Activated CD4-positive, alpha-beta T cell treated with anti-CD3 and anti-CD28 coated beads for 1 hour (primary cell): Measurements from ENCODE around the gene NUMA1.

ENCODE experiments used
- DNase-seq: peaks from one replicate; pipeline ENCODE4 v3.0.0-alpha.2; 2020

The NUMA1 gene

GRCh38 chr11:72048766-72049460 lies 31.4 kb downstream of the NUMA1 start:
- no peak for DNase-seq

- no peak for DNase-seq
Measured at GRCh38 chr11:72045849-72046248, 34.5 kb downstream of the NUMA1 start.

- DNase-seq = no peak
Measured at GRCh38 chr11:72042064-72042745, 38.1 kb downstream of the NUMA1 start.

- no peak for DNase-seq
Measured at GRCh38 chr11:72041364-72042063, 38.8 kb downstream of the NUMA1 start.

- peak; percentile 68 for DNase-seq
Measured at GRCh38 chr11:72040491-72041363, 39.6 kb downstream of the NUMA1 start.

- no peak for DNase-seq
Measured at GRCh38 chr11:72039856-72040401, 40.4 kb downstream of the NUMA1 start.

DNA sequence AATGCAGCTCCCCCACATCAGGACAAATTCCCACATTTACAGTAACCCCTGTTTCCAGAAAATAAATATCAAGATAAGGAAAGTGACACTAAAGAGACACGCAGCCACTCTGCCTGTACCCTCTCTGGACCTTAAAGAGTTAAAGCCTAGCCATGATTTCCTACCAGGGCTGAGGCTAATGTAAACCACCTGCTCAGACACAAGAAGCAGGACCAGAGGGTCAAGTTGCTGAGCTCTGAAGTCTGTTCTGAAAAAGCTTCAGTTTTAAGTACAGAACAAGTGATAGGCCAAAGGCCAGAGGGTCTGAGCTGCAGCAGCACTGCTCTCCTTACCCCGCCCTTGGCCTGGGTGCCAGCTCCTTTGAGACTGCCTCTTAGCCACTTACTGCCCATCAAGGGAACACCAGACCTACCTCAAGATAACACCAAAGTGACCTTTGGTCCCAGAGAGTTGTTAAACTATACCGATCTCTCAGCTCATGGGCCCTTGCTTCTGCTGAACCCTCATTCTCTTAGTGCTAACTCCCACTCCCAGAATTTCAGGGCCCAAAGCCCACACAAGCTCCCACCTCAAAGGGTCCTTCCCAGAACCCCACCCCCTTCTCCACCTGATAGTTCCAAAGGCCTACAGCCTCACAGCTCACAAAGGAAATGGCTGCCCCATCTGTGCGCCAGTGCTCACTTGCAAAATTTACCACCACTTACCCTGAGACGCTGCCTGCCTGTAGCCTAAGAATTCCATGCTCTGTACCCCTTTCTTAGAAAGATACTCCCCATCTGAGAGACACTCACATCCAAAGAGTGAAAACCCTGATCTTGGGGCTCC lies 41.1 kb downstream of the NUMA1 start:
- DNase-seq = no peak

GRCh38 chr11:72038491-72038890 lies 41.9 kb downstream of the NUMA1 start:
- no peak for DNase-seq

DNA sequence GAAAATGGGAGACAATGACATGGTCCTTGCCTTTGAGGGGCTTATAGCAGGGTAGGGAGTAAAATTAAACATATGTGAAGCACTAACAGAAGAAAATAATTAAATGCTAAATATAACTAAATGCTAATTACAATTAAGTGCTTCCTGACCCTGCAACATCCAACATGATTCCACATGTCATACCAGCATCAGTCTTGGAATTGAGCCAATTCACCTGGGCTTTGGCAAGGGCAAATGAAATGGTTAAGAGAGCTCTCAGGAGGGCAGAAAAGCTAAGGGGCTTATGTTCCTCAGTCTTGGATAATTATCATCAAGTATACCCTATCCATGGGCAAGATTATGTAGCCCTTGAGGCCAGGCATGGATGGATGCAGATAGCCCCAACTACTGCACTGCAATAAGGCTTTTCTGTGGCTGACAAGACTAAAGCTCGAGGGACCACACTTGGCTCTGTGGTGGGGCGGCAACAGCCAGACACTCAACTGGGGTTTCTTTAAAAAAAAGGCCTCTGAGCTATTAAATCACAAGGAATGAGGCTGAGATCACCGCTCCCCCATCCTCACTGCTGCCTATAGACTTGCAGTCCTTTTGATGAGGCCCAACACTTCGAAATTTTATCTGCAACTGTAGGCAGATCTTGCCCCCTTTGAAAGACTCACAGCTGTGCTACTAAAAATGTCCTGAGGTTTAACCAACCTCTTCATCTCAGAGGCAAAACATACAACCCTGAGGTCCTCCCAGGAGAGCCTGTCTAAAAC lies 42.6 kb downstream of the NUMA1 start:
- DNase-seq = no peak

- DNase-seq = no peak
Measured at GRCh38 chr11:72036687-72037086, 43.7 kb downstream of the NUMA1 start.

DNA sequence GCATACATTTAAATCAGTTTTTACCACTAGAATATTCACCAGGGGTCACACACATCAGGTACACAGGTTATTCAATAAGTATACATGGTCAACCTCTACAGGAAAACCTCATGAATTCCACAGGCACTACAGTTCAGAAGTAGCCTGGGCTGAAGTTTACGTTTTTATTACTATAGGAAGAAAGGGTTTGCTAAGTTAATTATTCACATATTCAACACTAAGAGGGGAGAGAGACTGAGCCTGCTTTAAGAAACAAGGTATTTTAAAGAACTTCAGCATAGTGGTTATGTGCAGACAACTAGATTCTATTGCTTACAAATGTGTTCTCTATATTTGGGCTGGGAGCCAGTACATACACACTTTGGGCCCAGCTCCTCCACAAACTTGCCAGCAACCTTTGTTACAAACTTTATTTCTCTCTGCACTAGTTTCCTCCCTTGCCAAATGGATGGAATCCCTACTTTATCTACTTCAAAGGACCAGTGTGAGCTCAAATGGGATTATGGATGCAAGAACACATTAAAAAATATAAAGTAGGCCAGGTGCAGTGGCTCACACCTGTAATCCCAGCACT lies 49.8 kb downstream of the NUMA1 start:
- DNase-seq = no peak

GRCh38 chr11:72026090-72026489 lies 54.3 kb downstream of the NUMA1 start:
- no peak for DNase-seq

- DNase-seq = no peak
Measured at GRCh38 chr11:72024069-72024754, 56.1 kb downstream of the NUMA1 start.

GRCh38 chr11:72023335-72023734 lies 57.0 kb downstream of the NUMA1 start:
- DNase-seq = no peak

DNA sequence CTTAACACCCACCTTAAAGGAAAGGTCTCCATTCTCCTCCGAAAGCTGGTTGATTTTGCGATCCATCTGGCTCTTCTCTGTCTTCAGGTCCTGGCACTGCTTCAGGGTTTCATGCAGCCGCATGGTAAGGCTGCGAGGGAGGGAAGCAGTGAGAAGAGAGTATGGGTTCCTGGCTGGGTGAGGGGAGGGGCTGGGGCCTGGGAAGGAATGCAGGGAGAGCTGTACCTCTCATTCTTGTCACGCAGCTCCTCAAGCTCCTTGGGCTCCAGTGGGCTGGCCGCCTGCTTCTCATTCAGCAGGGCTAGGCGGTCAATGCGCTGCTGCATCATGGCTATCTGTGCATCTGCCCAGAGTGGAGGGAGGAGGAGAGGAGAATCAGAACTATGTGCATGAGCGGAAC lies 62.2 kb downstream of the NUMA1 start:
- DNase-seq = no peak

DNA sequence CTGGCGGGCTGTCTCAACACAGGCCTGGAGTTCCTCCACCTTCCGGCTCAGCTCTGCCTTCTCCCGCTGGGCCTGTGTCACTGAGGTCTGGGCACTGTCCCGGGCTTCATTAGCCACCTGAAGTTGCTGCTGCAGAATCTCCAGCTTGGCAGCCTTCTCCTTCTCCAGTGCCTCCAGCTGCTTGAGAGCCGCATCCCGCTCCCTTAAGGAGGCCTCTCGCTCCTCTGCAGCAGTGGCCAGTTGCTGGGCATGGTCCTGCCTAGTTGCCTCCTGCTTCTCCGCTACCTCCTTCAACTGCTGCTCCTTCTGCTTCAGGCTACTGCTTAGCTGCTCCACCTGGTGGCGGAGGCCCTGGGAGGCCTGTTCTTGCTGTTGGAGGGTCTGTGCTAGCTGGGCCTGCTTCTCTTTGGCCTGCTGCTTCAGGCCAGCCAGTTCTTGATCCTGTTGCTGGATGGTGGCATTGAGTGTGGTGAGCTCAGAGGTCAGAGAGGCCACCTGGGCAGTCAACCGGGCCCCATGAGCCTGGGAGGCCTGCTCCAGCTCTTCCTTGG lies 64.8 kb downstream of the NUMA1 start:
- DNase-seq = no peak

- DNase-seq = no peak
Measured at GRCh38 chr11:72014761-72015320, 65.5 kb downstream of the NUMA1 start.

DNA sequence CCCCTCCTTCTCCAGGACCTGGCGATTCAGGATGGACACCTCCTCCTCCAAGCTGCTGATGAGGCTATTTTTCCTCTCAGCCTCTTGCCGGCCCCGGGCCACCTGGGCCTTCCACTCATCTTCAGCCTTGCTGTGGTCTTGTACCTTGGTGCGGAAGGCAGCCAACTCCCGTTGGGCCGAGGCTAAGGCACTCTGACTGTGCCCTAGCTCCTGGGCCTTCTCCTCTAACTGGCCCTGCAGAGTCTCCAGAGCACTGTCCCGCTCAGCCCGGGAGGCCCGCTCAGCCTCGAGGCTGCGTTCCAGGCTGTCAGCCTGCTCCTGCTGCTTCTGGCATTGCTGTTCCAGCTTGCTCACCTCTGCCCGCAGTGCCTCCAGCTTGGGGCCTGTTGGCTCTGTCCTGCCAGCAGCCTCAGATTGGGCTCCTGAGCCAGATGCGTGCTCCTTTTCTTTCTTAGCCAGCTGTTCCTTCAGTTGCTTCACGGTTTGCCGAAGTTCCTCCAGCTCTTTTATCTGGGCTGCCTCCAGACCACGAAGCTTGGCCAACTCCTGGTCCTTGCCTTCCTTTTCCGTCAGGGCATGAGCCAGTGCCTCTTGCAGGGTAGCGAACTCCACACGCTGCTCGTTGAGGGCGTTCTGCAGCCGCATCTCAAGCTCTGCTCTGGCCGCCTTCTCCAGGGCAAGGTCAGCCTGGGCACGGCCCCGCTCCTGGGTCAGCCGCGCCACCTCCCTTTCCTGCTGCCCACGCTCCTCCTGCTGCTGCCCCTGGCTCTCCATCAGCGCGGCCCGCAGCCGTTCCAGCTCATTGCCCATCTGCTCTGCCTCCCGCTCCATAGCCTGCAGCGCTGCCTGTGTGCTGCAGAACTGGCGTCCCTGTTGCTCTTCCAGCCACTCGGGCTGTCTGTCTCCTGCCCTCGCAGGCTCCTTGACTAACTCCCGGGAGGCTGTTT lies 66.3 kb downstream of the NUMA1 start:
- no peak for DNase-seq
